OCI-M2 (cell line): Measurements from ENCODE around the gene RIOK3.
"Not testable (repeated sequence)": the region's sequence is repeated elsewhere in the genome, so short reads cannot be mapped to it uniquely, and the experiment has no call there.

Experiments used
- DNase-seq: peaks from one replicate; lab custom pipeline; 2025; ENCODE audit not compliant: unreplicated experiment; lab: John Stamatoyannopoulos, UW

The RIOK3 gene, protein sequence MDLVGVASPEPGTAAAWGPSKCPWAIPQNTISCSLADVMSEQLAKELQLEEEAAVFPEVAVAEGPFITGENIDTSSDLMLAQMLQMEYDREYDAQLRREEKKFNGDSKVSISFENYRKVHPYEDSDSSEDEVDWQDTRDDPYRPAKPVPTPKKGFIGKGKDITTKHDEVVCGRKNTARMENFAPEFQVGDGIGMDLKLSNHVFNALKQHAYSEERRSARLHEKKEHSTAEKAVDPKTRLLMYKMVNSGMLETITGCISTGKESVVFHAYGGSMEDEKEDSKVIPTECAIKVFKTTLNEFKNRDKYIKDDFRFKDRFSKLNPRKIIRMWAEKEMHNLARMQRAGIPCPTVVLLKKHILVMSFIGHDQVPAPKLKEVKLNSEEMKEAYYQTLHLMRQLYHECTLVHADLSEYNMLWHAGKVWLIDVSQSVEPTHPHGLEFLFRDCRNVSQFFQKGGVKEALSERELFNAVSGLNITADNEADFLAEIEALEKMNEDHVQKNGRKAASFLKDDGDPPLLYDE

DNA sequence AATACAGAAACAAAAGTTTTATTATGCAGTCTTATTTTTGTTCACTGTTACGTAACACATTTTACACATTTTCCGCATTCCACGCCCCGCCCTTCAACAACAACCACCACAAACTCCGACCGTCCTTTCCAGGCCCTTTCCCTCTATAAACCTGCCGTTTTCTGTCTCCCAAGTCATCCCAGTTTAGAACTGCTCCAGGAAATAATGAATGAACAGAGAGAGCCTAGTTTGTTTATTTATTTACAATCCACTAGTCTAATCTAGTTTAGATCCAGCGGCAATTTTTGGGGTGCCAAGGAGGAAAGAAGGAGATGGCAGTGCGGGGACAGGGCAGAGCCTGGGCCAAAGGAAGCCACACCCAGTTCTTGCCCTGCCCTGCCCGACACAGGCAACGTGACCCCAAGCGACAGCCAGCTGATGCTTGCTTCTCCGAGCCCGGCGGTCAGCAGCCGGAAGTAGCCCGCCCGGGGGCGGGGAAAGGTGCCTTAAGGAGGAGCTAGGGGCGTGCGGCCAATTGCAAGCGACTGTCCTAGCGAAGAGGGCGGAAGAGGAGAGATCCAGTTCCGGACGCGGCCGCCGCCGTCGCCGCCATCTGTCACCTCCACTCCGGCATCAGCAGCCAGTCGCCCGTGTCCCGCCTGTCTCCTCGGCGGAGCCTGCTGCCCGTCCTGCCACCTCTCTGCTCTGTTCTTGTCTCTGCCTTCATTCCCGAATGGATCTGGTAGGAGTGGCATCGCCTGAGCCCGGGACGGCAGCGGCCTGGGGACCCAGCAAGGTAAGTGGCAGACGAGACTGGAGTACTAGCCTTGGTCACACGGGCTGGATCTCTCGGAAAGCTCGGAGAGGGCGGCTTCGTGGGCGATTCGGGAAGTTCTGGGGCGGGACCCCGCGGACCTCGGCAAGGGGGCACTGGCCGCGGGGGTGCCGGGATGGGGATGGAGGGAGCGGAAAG lies at the start of gene RIOK3:
Gene RIOK3, plus strand, starts transcription at position 560 of the 952 bp plus-strand sequence. Its CDS starts 153 bp downstream, at position 713.
- DNase-seq, result peak; percentile 77

DNA sequence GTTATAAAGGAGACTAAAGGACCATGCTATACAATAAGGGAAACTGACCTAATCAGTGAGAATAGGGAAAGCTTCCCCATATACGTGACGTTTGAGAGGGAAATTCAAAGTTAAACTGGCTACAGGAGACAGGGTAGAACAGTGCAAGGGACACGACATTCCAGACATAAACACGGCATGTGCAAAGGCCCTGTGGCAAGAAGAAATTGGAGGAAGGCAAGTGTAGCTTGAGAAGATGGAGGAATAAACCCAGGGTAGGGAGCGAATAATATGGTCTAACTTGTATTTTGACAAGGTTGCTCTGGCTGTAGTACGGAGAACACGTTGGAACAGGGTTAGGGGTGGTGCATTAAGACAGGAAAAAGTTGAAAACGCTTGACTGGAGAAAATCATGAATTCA lies 49.8 kb upstream of the RIOK3 start:
- DNase-seq, result no peak

DNA sequence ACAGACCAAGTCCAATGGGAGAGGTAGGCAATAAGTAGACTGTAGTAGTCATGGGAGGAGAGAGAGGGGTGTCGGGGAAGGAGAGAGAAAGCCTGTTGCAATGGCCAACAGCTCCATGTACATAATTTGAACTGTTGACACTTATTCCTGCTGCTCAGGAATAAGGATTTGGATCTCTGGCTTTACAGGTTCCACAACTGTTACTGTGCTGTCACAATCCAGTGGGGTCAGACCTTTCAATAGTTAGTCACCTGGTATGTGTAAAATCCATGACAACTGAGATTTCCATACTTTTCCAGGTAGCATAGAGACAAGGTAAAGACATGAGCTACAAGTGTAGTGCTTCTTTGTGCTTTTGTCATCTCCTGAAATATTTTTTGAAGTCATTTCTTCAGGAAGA lies 47.5 kb upstream of the RIOK3 start:
- DNase-seq, result no peak

DNA sequence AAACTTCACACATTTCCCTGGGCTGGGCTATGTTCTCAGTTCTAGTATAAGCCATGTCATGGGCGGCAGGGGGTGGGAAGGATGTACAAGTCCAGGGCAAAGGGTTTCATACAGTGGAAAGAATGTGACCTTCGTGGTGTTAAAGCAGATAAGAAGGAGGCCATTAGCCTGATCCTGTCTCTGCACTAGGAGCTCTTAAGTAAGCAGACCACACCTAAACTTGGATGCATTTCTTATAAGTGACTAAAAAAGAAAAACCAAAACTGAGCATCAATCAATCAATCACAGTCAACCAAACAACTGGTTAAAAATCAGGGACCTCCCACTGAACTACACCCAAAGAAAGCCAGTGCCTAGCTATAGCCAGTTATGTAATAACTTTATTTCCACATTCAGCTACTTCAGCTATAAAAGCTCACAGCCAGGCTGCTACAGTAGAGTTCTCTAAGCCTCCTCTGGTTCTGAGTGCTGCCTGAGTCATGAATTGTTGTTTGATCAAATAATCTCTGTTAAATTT lies 46.8 kb upstream of the RIOK3 start:
- DNase-seq, result no peak

DNA sequence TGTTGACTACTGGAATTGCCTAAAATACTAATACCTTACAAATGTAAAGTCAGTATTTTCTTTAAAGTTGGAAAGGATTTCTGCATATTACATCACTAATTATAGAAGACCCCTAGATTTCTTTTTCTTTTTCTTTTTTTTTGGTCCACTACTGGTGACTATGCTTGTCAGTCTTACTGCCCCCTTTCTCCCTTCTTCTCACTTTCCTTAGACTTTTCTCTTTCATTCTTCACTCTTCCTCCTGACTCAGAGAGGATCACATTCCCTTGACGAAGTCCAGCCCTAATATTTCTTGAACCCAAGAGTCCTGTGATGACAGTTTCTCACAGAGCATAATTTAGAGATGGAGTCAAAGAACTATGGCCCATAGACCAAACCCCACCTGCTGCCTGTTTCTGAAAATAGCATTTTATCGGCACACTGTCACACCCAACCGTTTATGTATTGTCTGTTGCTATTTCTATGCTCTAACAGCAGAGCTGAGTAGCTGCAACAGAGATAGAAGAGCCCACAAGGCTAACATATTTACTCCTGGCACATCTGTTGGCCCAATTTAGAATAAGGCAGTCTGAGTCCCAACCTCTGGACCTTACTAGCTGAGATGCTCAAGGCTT lies 40.6 kb upstream of the RIOK3 start:
- DNase-seq, result no peak

DNA sequence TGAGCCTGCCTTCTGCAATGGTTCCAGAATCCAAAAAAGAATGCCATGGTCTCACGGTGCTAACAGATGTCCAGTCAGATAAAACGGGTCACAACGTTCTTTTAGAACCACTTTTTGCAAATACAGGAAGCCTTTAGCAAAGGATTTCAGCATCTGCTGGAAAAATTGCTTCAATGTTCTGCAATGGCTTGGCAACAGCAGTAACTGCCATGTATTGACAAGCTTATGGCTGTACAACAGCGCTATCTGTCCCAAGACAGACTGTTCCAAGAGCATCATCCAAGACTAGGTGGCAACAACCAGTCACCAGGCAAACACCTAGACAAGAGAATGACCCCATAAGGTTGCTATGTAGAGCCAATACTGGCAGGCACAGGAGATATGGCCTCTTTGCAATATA lies 37.6 kb upstream of the RIOK3 start:
- no peak for DNase-seq

DNA sequence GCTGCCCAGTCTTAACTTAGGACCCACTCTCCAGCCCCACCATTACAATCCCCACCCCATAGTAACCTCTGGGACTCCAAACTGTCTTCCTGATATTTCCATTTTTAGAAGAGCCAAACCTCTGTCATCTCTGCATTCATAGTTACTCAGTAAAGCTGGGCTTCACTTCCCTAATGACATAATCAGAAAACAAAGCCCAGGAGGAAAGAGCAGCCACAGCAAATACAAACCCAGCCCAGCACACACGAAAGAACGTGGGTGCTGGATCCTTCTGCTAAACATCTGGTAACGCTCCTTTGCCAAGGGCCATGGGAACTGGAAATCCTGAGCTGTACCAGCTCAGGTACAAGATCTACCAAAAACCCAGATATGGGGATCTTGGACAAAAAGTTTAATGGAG lies 36.8 kb upstream of the RIOK3 start:
- DNase-seq, result no peak

DNA sequence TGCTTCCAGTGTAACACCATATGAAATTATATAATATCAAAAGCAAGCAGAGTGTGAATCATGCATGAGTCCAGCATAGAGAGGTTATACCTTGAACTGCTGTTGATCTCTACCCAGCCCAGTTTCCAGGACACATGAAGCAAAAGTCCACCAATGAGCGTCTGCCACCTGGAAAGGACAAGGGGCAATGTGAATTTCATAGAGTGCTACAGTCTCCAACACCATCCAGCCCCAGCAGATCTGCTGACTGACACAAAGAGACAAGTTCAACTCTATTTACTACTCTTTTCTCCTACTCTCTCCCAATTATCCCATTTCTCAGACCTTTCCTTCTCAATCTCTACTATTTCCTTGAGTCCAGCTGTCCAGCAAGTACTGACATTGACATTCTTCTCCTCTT lies 31.8 kb upstream of the RIOK3 start:
- no peak for DNase-seq

DNA sequence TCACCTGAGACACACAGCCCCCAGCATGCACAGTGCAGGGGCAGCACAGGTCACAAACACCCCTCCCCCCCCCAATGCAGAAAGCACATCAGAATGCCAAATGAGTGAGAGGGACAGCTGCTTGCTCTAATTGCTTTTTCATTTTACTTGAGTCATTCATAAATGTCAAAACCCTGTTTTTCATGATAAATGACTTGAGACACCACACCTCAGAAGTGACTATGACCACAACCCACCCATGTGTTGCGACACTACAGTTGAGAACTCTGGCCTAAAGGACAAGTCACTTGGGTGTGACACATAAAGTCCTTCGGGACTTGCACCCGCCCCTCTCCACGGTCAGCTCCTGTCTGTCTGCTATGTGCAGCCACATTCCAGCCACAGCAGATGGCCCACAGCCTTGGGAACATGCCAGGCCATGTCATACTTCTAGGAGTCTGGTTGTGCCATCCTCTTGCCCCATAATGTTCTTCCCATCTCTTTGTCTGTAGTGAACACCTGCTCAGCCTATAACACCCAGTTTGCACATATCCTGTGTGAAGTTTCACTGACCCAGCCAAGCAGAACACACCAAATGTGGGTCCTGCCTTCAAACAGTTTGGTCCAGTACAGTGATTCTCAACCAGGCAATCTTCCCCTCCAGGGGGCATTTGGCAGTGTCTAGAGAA lies 30.2 kb upstream of the RIOK3 start:
- no peak for DNase-seq

DNA sequence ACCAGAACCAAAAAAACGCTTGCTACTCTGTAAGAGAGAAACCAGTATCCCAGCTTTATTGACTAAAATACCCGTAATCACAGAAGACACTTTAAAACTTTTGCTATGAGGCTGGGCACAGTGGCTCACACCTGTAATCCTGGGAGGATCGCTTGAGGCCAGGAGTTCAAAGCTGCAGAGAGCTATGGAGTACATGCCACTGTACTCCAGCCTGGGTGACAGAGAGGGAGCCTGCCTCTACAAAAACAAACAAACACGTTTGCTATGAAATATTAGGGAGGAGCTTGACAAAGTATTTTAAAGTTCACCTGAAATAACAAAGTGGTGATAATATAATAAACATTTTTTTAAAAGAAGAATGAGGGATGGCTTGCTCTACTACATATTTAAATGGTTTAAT lies 28.5 kb upstream of the RIOK3 start:
- DNase-seq, result no peak

DNA sequence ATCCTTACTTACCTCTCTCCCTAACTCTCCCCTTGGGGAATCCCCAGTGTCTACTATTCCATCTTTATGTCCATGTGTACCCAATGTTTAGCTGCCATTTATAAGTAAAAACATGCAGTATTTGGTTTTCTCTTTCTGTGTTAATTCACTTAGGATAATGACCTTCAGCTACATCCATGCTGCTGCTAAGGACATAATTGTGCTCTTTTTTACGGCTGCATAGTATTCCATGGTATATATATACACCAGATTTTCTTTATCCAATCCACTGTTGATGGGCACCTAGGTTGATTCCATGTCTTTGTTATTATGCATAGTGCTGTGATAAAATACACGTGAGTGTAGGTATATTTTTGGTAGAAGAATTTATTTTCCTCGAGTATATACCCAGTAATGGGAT lies 24.3 kb upstream of the RIOK3 start:
- no peak for DNase-seq

DNA sequence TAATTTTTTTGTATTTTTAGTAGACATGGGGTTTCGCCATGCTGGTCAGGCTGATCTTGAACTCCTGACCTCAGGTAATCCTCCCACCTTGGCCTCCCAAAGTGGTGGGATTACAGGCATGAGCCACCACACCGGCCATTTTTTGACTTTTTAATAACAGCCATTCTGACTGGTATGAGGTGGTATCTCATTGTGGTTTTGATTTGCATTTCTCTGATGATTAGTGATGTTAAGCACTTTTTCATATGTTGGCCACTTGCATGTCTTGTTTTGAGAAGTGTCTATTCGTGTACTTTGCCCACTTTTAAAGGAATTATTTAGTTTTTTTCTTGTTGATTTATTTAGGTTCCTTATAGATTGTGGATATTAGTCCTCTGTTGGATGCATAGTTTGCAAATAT lies 23.5 kb upstream of the RIOK3 start:
- not testable (repeated sequence) for DNase-seq

DNA sequence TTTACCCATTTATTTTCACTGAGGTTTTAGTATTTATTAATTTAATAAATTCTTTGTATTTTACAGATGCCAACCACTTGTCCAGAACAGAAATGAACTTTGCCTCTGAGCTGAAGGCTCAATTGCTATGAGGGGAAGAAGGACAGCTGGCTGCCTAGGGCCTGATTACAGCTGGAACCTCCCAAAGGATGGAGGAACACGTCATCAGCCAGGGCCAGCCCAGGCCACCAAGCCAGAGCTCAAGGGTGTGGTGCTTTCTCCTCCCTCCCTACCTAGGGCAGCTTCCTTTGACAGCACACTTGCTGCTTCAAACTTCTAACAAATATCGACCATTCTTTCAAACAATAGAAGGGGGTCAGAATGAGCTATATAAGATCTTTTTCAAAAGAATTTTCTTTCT lies 19.7 kb upstream of the RIOK3 start:
- no peak for DNase-seq

DNA sequence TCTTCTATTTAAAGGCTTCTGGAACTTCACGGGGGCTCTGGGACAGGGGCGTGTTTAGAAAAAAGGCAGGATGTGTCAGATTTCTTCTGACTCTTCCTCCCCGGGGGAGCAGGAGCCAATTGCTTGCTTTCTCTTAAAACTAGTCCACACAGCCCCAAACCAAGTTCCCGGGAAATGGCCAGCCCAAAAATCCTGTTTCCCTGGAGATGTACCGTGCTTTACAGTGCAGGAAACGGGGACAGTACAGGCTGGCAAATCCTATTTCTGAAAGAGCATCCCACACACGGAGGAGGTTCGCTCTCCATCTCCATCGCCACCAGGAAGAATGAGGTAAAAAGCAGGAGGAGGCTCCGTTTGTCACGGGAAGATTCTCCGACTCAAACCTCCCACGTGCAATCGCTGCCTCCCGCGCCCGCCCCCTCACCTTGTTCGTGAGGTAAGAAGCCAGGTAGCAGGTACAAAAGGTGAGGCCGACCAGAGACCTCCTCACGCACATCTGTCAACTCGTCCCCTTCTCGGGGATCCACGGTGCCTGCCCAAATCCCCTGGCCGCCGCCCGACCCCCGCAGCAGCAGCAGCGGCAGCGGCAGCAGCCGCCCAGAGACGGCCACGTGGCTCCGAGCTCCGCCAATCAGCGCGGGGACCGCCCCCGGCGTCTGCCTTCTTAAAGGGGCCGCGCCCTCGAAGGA lies 15.6 kb upstream of the RIOK3 start:
- DNase-seq, result peak; percentile 24

DNA sequence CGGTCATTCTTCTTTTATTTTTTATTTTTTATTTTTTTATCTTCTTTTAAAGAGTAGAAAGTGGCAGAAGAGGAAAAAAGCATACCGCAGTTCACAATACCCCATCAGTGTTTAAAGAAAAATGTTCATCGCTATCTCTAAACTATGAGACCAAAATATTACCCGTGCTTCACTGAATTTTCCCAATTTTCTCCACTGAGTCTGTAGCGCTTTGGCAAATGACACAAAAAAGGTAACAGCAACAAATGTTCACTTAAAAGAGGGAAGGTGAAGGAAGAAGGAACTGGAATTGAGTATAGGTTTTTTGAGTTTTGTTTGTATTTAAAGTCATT lies 15.1 kb upstream of the RIOK3 start:
- no peak for DNase-seq

DNA sequence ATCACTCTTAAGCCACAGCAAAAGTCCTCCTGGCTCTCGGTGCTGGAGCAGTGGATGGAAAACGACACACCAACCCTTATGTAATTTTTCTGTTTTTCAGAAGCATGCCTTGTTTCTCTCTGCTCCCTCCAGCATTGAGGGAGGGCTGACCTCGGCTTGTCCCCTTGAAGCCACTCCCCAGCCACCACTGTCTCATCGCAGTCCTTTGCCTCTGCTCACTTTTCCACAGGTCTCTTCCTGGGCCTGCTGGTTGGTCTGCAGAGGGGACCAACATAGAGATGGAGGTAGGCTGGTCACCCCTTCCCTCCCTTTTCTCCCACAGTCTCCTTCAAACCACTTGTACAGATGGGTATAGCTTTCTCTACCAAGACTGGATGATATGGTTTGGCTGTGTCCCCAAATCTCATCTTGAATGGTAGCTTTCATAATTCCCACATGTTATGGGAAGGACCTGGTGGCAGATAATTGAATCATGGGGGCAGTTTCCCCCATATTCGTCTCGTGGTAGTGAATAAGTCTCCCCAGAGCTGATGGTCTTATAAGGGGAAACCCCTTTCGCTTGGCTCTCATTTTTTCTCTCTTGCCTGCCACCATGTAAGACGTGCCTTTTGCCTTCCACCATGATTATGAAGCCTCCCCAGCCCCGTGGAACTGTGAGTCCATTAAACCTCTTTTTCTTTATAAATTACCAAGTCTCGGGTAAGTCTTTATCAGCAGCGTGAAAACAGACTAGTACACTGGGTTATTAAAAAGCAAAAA lies 14.3 kb upstream of the RIOK3 start:
- DNase-seq, result no peak

DNA sequence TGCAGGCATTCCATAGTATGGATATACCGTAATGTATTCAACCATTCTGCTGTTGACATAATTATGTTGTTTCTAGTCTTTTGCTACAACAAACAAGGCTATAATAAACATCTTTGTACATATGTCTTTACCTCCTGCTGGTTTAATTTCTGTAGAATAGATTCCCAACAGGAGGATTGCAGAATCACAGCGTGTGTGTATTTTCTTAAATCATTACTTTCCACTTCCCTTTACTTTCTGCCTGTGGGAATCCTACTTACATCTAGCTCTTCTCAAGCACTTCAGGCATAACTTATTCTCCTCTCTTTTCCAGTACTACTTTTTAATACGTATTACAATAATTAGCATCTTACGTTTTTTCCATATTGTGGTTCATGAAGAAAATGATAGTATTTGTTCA lies 13.0 kb upstream of the RIOK3 start:
- no peak for DNase-seq

DNA sequence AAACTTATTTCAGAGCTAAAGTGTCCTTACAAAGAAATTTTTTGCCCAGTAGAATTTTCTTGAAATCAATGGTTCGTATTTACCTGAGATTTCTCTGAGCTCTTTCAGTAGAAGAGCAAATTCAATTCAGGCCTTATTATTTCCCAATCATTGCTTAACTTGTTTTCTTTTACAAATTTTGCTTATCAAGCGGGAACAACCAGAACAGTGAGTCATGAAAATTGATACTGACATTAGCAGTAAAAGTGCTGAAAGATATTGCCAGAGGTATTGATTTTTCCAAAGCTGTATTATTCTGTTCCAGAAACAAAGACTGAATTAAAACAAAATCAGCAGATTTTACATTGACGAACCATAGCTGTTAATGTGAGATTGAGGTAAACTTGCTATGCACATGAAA lies 10.1 kb upstream of the RIOK3 start:
- DNase-seq, result no peak

DNA sequence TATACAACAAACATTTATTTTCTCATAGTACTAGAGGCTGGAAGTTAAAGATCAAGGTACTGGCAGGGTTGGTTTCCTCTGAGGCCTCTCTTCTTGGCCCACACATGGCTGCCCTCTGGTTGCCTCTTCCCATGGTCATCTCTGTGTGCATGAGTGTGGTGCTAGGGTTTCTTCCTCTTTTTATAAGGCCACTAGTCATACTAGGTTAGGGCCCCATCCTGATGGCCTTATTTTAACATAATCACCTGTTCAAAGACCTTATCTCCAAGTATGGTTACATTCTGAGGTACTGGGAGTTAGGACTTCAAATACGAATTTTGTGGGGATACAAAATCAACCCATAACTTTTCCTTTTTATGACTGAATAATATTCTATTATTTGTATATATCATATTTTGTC lies 4.8 kb upstream of the RIOK3 start:
- DNase-seq, result no peak

DNA sequence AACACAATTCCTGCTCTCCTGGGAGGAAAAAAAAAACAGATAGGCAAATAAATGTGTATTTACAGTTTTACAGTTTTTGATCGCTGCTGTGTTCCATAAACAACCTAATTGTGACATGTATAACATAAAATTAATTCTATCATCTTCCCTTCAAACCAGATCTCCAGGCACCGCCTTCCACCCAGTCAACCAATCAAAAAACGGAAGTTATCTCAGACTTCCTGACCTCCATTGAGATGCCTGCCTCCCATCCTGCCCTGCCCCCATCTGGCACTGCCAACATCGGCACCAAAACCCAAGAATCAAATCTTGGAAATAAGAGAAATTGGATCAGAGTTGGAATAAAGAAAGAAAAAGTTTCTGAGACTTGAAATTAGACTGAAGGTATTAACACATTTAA lies 3.1 kb upstream of the RIOK3 start:
- no peak for DNase-seq
